ENCODE data around the gene MED13L.

GRCh38 chr12:116076399-116076798 lies 201.1 kb downstream of the MED13L start:
- TF ChIP-seq POLR2A (IDR thresholded peaks at IDR 0.05) (no peak), CTCF (IDR thresholded peaks at IDR 0.05) (no peak)
